Naive thymus-derived CD4-positive, alpha-beta T cell (primary cell): ENCODE measurements around the gene PHYH. TPM values are rescaled to one million over a fixed set of nuclear protein-coding genes. Genes with fewer than 3 reads are reported as not detected.

Experiments
- ATAC-seq: fragments of 150-1000 bp; cut with Tn5 transposase; 2 replicates; pipeline ENCODE4 v1.10.0; 2021; ENCODE audit warnings: mild to moderate bottlenecking, moderate library complexity
- CTCF ChIA-PET: fragments of 350-600 bp; sonication (Branson Sonifier 250); formaldehyde crosslinking; loops from one replicate; lab custom pipeline; 2021; ENCODE audit warnings: antibody characterized with exemption; lab: Charles Lee
- POLR2A ChIA-PET: fragments of 350-600 bp; sonication (Branson Sonifier 250); formaldehyde crosslinking; loops from one replicate; lab custom pipeline; 2021; ENCODE audit warnings: antibody characterized with exemption, inconsistent platforms; lab: Charles Lee
- DNase-seq, 9 donors: peaks; one replicate each; pipeline versions ENCODE4 v3.0.0 to v3.0.0-alpha.2; 2020 to 2022; ENCODE audit warnings: mixed read lengths in 1 of 9
- H3K27ac ChIP-seq: one replicate; pipeline ENCODE4 v1.7.0; 2013; ENCODE audit warnings: mild to moderate bottlenecking, low read depth, low read length, moderate library complexity
- H3K27me3 ChIP-seq, 2 donors: one replicate each; pipeline ENCODE4 v1.7.0; 2013; ENCODE audit warnings: low read length in 2 of 2, mild to moderate bottlenecking in 2 of 2, moderate library complexity in 2 of 2; ENCODE audit not compliant: control insufficient read depth in 2 of 2, insufficient read depth in 2 of 2
- H3K36me3 ChIP-seq, 3 experiments: 1 replicate in 2 of 3; 2 replicates in 1 of 3; pipeline ENCODE4 v1.7.0; 2013; ENCODE audit warnings: low read length in 3 of 3, mild to moderate bottlenecking in 3 of 3, moderate library complexity in 1 of 3; ENCODE audit not compliant: insufficient read depth in 3 of 3, control insufficient read depth in 2 of 3
- H3K4me1 ChIP-seq, 2 donors: one replicate each; pipeline ENCODE4 v1.7.0; 2013; ENCODE audit warnings: low read length in 2 of 2, mild to moderate bottlenecking in 2 of 2, moderate library complexity in 1 of 2; ENCODE audit not compliant: control insufficient read depth in 2 of 2, insufficient read depth in 2 of 2
- H3K4me3 ChIP-seq: 2 replicates; pipeline ENCODE4 v1.7.0; 2013; ENCODE audit warnings: mild to moderate bottlenecking, low read length
- H3K9me3 ChIP-seq, 3 experiments: 1 replicate in 2 of 3; 2 replicates in 1 of 3; pipeline ENCODE4 v1.7.0; 2013; ENCODE audit warnings: low read length in 3 of 3; ENCODE audit not compliant: control insufficient read depth in 2 of 3
- H3K27ac Mint-ChIP-seq, 9 donors: one replicate each; pipeline ENCODE4 v1.8.0; 2020 to 2022; ENCODE audit warnings: mixed read lengths in 9 of 9, mild to moderate bottlenecking in 8 of 9, moderate library complexity in 5 of 9, inconsistent platforms in 2 of 9
- H3K27me3 Mint-ChIP-seq, 5 donors: one replicate each; pipeline ENCODE4 v1.8.0; 2021 to 2022; ENCODE audit warnings: mixed read lengths in 5 of 5, mild to moderate bottlenecking in 1 of 5
- H3K36me3 Mint-ChIP-seq, 5 donors: one replicate each; pipeline ENCODE4 v1.8.0; 2020 to 2022; ENCODE audit warnings: mixed read lengths in 5 of 5, mild to moderate bottlenecking in 3 of 5, inconsistent platforms in 1 of 5
- H3K4me1 Mint-ChIP-seq, 7 donors: one replicate each; pipeline ENCODE4 v1.8.0; 2020 to 2022; ENCODE audit warnings: mixed read lengths in 7 of 7, mild to moderate bottlenecking in 3 of 7, inconsistent platforms in 1 of 7
- H3K4me3 Mint-ChIP-seq, 10 donors: one replicate each; pipeline ENCODE4 v1.8.0; 2020 to 2022; ENCODE audit warnings: mild to moderate bottlenecking in 10 of 10, mixed read lengths in 10 of 10, moderate library complexity in 6 of 10, inconsistent platforms in 2 of 10
- H3K9me3 Mint-ChIP-seq, 11 donors: one replicate each; pipeline ENCODE4 v1.8.0; 2020 to 2022; ENCODE audit warnings: mixed read lengths in 11 of 11, mild to moderate bottlenecking in 4 of 11, inconsistent platforms in 1 of 11, moderate library complexity in 1 of 11
- intact Hi-C, 2 donors: fragments of 100-400 bp; cut with micrococcal nuclease; formaldehyde crosslinking; loops; one replicate each; pipeline ENCODE4 v1.15.1; 2023
- polyA plus RNA-seq, 2 donors: library from polyadenylated mRNA; unstranded; fragments of 300-500 nt; fragmentation: Illumina TruSeq; gene quantifications; one replicate each; pipeline ENCODE4 v1.2.3, GENCODE V29; 2021
- total RNA-seq, 6 experiments: library from RNA in 5 of 6; stranded (reverse) in 5 of 6; gene quantifications; 1 replicate in 5 of 6; 2 replicates in 1 of 6; pipeline ENCODE4 v1.2.3 and lab custom pipeline; 2021 to 2026

PHYH gene
- total and polyA plus RNA-seq, 7 experiments from 2014 or later: 11.2 to 19.9 (median 14.6) TPM

DNA sequence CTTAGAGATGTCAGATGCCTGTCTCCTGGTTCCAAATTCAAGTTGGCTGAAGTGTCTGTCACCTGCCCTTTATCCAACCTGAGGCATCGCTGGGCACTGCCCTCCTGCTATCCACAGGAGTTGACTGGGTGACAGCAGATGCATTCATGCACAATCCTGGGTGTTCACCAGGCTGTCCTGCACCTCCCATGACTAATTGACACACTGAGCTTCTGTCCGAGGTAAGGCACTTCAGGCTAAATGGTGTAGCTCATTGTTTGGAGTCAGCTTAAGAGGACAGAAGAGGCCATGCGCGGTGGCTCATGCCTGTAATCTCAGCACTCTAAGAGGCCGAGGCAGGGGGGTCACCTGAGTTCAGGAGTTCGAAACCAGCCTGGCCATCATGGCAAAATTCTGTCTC, 68.1 kb downstream of the PHYH start:
- intact Hi-C loops: no loop called here

DNA sequence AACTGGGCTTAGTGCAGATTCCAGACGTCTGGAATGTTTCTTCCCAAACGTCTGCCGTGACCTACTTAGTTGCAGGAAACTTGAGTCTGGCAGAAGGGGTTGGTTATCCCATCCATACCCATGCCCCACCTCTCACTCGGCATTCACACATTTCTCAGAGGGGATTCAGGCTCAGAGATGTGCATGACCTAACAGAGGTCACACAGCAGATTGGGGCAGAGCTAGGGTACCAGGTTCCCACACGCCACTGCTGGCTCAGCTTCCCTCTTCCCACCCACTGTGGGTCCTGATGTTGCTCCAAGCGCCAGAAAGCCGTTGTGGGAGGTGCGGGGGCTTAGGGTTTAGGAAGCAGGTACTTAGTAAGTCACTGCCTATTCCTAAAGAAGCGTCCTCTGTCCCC, 68.7 kb downstream of the PHYH start:
- H3K36me3 ChIP-seq: no peaks in the 10 kb centered on the region
- no peaks in the 10 kb centered on the region for H3K4me1 ChIP-seq
- CTCF ChIA-PET: no interaction called here
- intact Hi-C loops: no loop called here
- no peak for ATAC-seq
- no peak overlapping the region for H3K4me3 Mint-ChIP-seq
- no peaks in the 10 kb centered on the region for H3K4me1 Mint-ChIP-seq
- no peak overlapping the region for H3K27ac Mint-ChIP-seq
- H3K4me3 ChIP-seq: no peak overlapping the region
- no peaks in the 10 kb centered on the region for H3K9me3 ChIP-seq
- no peaks in the 10 kb centered on the region for H3K36me3 Mint-ChIP-seq
- no peaks in the 10 kb centered on the region for H3K9me3 Mint-ChIP-seq
- no peak for DNase-seq
- no peaks in the 10 kb centered on the region for H3K27me3 ChIP-seq
- peaks cover 0 to 11% (median 0%) of the 10 kb centered on the region in 5 donors for H3K27me3 Mint-ChIP-seq
- H3K27ac ChIP-seq: no peak overlapping the region
- POLR2A ChIA-PET: no interaction called here

More for the DNA sequence above, 68.1 kb downstream of the PHYH start:
- no peaks in the 10 kb centered on the region for H3K4me1 ChIP-seq
- no peaks in the 10 kb centered on the region for H3K27me3 ChIP-seq
- no peaks in the 10 kb centered on the region for H3K36me3 ChIP-seq
- DNase-seq (no peak), ATAC-seq (no peak)
- ChIA-PET POLR2A (interaction anchor here (0.7 kb wide), 1 partner anchor 38 kb away, joined by 3 read pairs; no protein-coding TSS in a partner anchor), CTCF (no interaction called here)
- H3K4me3 ChIP-seq: no peak overlapping the region
- no peaks in the 10 kb centered on the region for H3K9me3 ChIP-seq
- H3K4me3 Mint-ChIP-seq: no peak overlapping the region
- no peaks in the 10 kb centered on the region for H3K4me1 Mint-ChIP-seq
- H3K36me3 Mint-ChIP-seq: no peaks in the 10 kb centered on the region
- H3K27ac Mint-ChIP-seq: no peak overlapping the region
- no peak overlapping the region for H3K27ac ChIP-seq
- H3K9me3 Mint-ChIP-seq: no peaks in the 10 kb centered on the region
- H3K27me3 Mint-ChIP-seq: peaks cover 0 to 11% (median 0%) of the 10 kb centered on the region in 5 donors

Other genes starting within 250 kb of the PHYH start
- gene OPTN, start 199.9 kb downstream of the PHYH start, total RNA-seq: 100 to 1,000 TPM in 1 of 5 experiments, 10 to 100 TPM in 4; 59.3 to 146 (median 60.0) TPM
- 10 to 100 TPM; 34.3 to 45.9 TPM for gene OPTN, start 199.9 kb downstream of the PHYH start, polyA plus RNA-seq
- gene MCM10, start 138.5 kb downstream of the PHYH start, total RNA-seq: 10 to 100 TPM in 1 of 5 experiments, under 1 TPM in 4; 0.08 to 41.8 (median 0.42) TPM
- under 1 TPM in 1 of 2 donors, not detected in 1; 0.13 TPM for gene MCM10, start 138.5 kb downstream of the PHYH start, polyA plus RNA-seq
- gene UCMA, start 65.7 kb downstream of the PHYH start, total RNA-seq: not detected
- not detected for gene UCMA, start 65.7 kb downstream of the PHYH start, polyA plus RNA-seq
- gene SEPHS1, start 48.2 kb upstream of the PHYH start, total RNA-seq: 10 to 100 TPM; 23.7 to 57.3 (median 36.5) TPM
- gene SEPHS1, start 48.2 kb upstream of the PHYH start, polyA plus RNA-seq: 10 to 100 TPM; 15.5 to 21.5 TPM
- under 1 TPM in 1 of 5 experiments, not detected in 4; 0.17 TPM for gene BEND7, start 228.9 kb upstream of the PHYH start, total RNA-seq
- not detected for gene BEND7, start 228.9 kb upstream of the PHYH start, polyA plus RNA-seq